B cell (primary cell): Measurements from ENCODE around the gene ALG1. TPM values are rescaled to one million over a fixed set of nuclear protein-coding genes. Genes with fewer than 3 reads are reported as not detected.

ENCODE experiments used
- ATAC-seq: fragments of 200-7000 bp; cut with Tn5 transposase; one replicate; pipeline ENCODE4 v1.10.0; 2021; ENCODE audit warnings: low read depth, mild to moderate bottlenecking, moderate number of reproducible peaks, moderate library complexity
- CTCF ChIA-PET: fragments of 350-600 bp; sonication (Branson Sonifier 250); formaldehyde crosslinking; loops from one replicate; lab custom pipeline; 2021; ENCODE audit warnings: antibody characterized with exemption, inconsistent platforms; lab: Charles Lee
- POLR2A ChIA-PET: fragments of 350-600 bp; sonication (Branson Sonifier 250); formaldehyde crosslinking; loops from one replicate; lab custom pipeline; 2021; ENCODE audit warnings: antibody characterized with exemption; lab: Charles Lee
- DNase-seq: peaks from one replicate; pipeline ENCODE4 v3.0.0; 2013
- H2AFZ ChIP-seq: 2 replicates; pipeline ENCODE4 v1.6.1; 2012; ENCODE audit warnings: mild to moderate bottlenecking, low read depth, low read length; ENCODE audit not compliant: insufficient read depth, poor library complexity, severe bottlenecking
- H3K27ac ChIP-seq, 2 donors: 1 replicate in 1 of 2; 2 replicates in 1 of 2; pipeline ENCODE4 v1.5.1; 2012 to 2013; ENCODE audit warnings: low read length in 2 of 2, mild to moderate bottlenecking in 2 of 2, moderate library complexity in 1 of 2
- H3K27me3 ChIP-seq, 4 experiments: fragments of 200-600 bp in 1 of 4; sonication (generic) in 1 of 4; replicated peaks in 1 of 4; 1 replicate in 2 of 4; 2 replicates in 2 of 4; pipeline versions ENCODE4 v1.6.1 to v1.7.0; 2013 to 2016; ENCODE audit warnings: low read length in 3 of 4, mild to moderate bottlenecking in 2 of 4, mixed read lengths in 1 of 4, moderate library complexity in 1 of 4; ENCODE audit not compliant: insufficient read depth in 4 of 4, control insufficient read depth in 3 of 4; ENCODE audit errors: control extremely low read depth in 1 of 4
- H3K36me3 ChIP-seq, 2 experiments: replicated peaks in 1 of 2; 1 replicate in 1 of 2; 2 replicates in 1 of 2; pipeline versions ENCODE4 v1.6.1 to v1.7.1; 2013; ENCODE audit warnings: low read length in 1 of 2; ENCODE audit not compliant: insufficient read depth in 2 of 2, control insufficient read depth in 1 of 2; ENCODE audit errors: control extremely low read depth in 1 of 2, extremely low read depth in 1 of 2
- H3K4me1 ChIP-seq, 2 donors: fragments of 200-600 bp in 1 of 2; sonication (generic) in 1 of 2; 1 replicate in 1 of 2; 2 replicates in 1 of 2; pipeline versions ENCODE4 v1.5.1 to v1.6.1; 2013 to 2017; ENCODE audit warnings: low read length in 2 of 2; ENCODE audit not compliant: control insufficient read depth in 2 of 2, insufficient read depth in 2 of 2
- H3K4me2 ChIP-seq: replicated peaks from 2 replicates; pipeline ENCODE3; 2012; ENCODE audit warnings: mild to moderate bottlenecking, low read depth, low read length; ENCODE audit not compliant: poor library complexity, severe bottlenecking
- H3K4me3 ChIP-seq, 5 experiments: fragments of 200-600 bp in 1 of 5; sonication (generic) in 1 of 5; 1 replicate in 3 of 5; 2 replicates in 2 of 5; pipeline versions ENCODE4 v1.5.1 to v1.7.0; 2011 to 2016; ENCODE audit warnings: low read length in 4 of 5, mild to moderate bottlenecking in 4 of 5, low read depth in 2 of 5, control low read depth in 1 of 5, moderate library complexity in 1 of 5; ENCODE audit not compliant: insufficient read depth in 1 of 5; ENCODE audit errors: control extremely low read depth in 1 of 5, extremely low read depth in 1 of 5
- H3K79me2 ChIP-seq: fragments of 200-600 bp; sonication (generic); one replicate; pipeline ENCODE4 v1.6.0; 2016; ENCODE audit warnings: low read length; ENCODE audit not compliant: control insufficient read depth, insufficient read depth
- H3K9ac ChIP-seq: fragments of 200-600 bp; sonication (generic); 2 replicates; pipeline ENCODE4 v1.6.1; 2017; ENCODE audit warnings: mild to moderate bottlenecking, low read length, moderate library complexity
- H3K9me3 ChIP-seq, 3 donors: one replicate each; pipeline versions ENCODE4 v1.6.1 to v1.7.1; 2013; ENCODE audit warnings: low read length in 2 of 3; ENCODE audit not compliant: control insufficient read depth in 2 of 3, insufficient read depth in 1 of 3; ENCODE audit errors: control extremely low read depth in 1 of 3
- H4K20me1 ChIP-seq: 2 replicates; pipeline ENCODE4 v1.6.0; 2012; ENCODE audit warnings: mild to moderate bottlenecking, low read length; ENCODE audit not compliant: insufficient read depth, control insufficient read depth, poor library complexity, severe bottlenecking
- H3K27ac Mint-ChIP-seq: one replicate; pipeline ENCODE4 v1.8.0; 2021; ENCODE audit warnings: mixed read lengths
- H3K27me3 Mint-ChIP-seq: one replicate; pipeline ENCODE4 v1.8.0; 2021; ENCODE audit warnings: mixed read lengths
- H3K4me1 Mint-ChIP-seq: one replicate; pipeline ENCODE4 v1.8.0; 2021; ENCODE audit warnings: mixed read lengths
- H3K4me3 Mint-ChIP-seq: one replicate; pipeline ENCODE4 v1.8.0; 2021; ENCODE audit warnings: mixed read lengths
- H3K9me3 Mint-ChIP-seq: one replicate; pipeline ENCODE4 v1.8.0; 2022; ENCODE audit warnings: mixed read lengths; ENCODE audit not compliant: insufficient read depth
- CTCF ChIP-seq: fragments of 200-600 bp; IDR thresholded peaks from one replicate; pipeline ENCODE4 v1.8.0; 2022; ENCODE audit warnings: antibody characterized with exemption, mild to moderate bottlenecking
- EZH2 ChIP-seq: IDR thresholded peaks from 2 replicates; pipeline ENCODE4 v1.6.1; 2012; ENCODE audit warnings: borderline replicate concordance, low read depth, mild to moderate bottlenecking, moderate library complexity, low read length; ENCODE audit not compliant: insufficient read depth, poor library complexity, severe bottlenecking
- WGBS: methylation state at CpG from one replicate; pipeline ENCODE4 v1.1.5; 2013; ENCODE audit warnings: missing lambda C conversion rate; ENCODE audit not compliant: insufficient coverage; 5-methylcytosine and 5-hydroxymethylcytosine counted together
- intact Hi-C: fragments of 100-400 bp; cut with micrococcal nuclease; formaldehyde crosslinking; loops from one replicate; pipeline ENCODE4 v1.10.0; 2022
- polyA plus RNA-seq: library from polyadenylated mRNA; depleted of rRNA; stranded (reverse); fragments of >200 nt; gene quantifications from 2 replicates; pipeline ENCODE4 v1.2.3, GENCODE V29; 2012
- total RNA-seq, 2 donors: library from RNA; stranded (reverse); fragments of 120-200 nt in 1 of 2; gene quantifications; 1 replicate in 1 of 2; 2 replicates in 1 of 2; pipeline versions ENCODE4 v1.2.3 to v1.2.4, GENCODE V29; 2013 to 2022

The ALG1 gene
- total and polyA plus RNA-seq, 2 donors (not counting 1 experiment from before 2014, with no cell fraction given) = 12.2 to 24.2 TPM

- Histone ChIP-seq H3K36me3 (no peaks in the 10 kb centered on the region), H4K20me1 (no peaks in the 10 kb centered on the region), H3K4me2 (no peak overlapping the region), H3K79me2 (no peaks in the 10 kb centered on the region), H3K27ac (no peak overlapping the region), H3K9me3 (no peaks in the 10 kb centered on the region), H3K27me3 (peaks cover 0 to 7% (median 1%) of the 10 kb centered on the region in 4 experiments), H3K4me3 (no peak overlapping the region), H2AFZ (no peak overlapping the region), H3K4me1 (no peaks in the 10 kb centered on the region), H3K9ac (no peak overlapping the region)
- TF ChIP-seq EZH2 = no peak
- no peak for TF ChIP-seq CTCF
- 94% methylated on average over 6 of the region's 10 CpGs for WGBS
- POLR2A ChIA-PET = no interaction called here
- no peaks in the 10 kb centered on the region for H3K9me3 Mint-ChIP-seq
- H3K4me1 Mint-ChIP-seq = no peaks in the 10 kb centered on the region
- CTCF ChIA-PET = no interaction called here
- no peak for DNase-seq
- H3K27ac Mint-ChIP-seq = no peak overlapping the region
- peaks cover 7% of the 10 kb centered on the region for H3K27me3 Mint-ChIP-seq
- ATAC-seq = no peak
- intact Hi-C loops = no loop called here
- H3K4me3 Mint-ChIP-seq = no peak overlapping the region
These were observed 11.5 kb upstream of the ALG1 start for GRCh38 chr16:5060073-5060641.

- Histone ChIP-seq H3K36me3 (no peaks in the 10 kb centered on the region), H3K4me1 (no peaks in the 10 kb centered on the region), H2AFZ (no peak overlapping the region), H3K9ac (no peak overlapping the region), H3K4me3 (no peak overlapping the region), H3K27me3 (peaks cover 0 to 7% (median 0%) of the 10 kb centered on the region in 4 experiments), H3K9me3 (no peaks in the 10 kb centered on the region), H4K20me1 (no peaks in the 10 kb centered on the region), H3K4me2 (no peak overlapping the region), H3K79me2 (no peaks in the 10 kb centered on the region), H3K27ac (no peak overlapping the region)
- WGBS = 63% methylated on average over 11 of the region's 11 CpGs
- no peaks in the 10 kb centered on the region for H3K4me1 Mint-ChIP-seq
- TF ChIP-seq EZH2 (no peak), CTCF (no peak)
- H3K9me3 Mint-ChIP-seq = no peaks in the 10 kb centered on the region
- ChIA-PET CTCF (no interaction called here), POLR2A (no interaction called here)
- ATAC-seq = no peak
- intact Hi-C loops = no loop called here
- no peak overlapping the region for H3K4me3 Mint-ChIP-seq
- no peak for DNase-seq
- H3K27me3 Mint-ChIP-seq = peaks cover 8% of the 10 kb centered on the region
- no peak overlapping the region for H3K27ac Mint-ChIP-seq
These were observed 9.6 kb upstream of the ALG1 start for GRCh38 chr16:5062051-5062450.
